Esophagus mucosa (tissue), 1 donor: ENCODE results near the gene CBS. TPM values are rescaled to one million over a fixed set of nuclear protein-coding genes. Genes with fewer than 3 reads are reported as not detected.
"Not testable (repeated sequence)": the region's sequence is repeated elsewhere in the genome, so short reads cannot be mapped to it uniquely, and the experiment has no call there.

Experiments used
- ATAC-seq: fragments of 200-7000 bp; cut with Tn5 transposase; one replicate; pipeline ENCODE4 v1.9.1; 2020
- total RNA-seq: library from RNA; stranded (reverse); gene quantifications from one replicate; pipeline ENCODE4 v1.2.4, GENCODE V29; 2023
- donor health status: DM: yes; HTN: yes; CAD: no.

Gene CBS
- total RNA-seq, 1 donor from 2014 or later, result 0.80 TPM

DNA sequence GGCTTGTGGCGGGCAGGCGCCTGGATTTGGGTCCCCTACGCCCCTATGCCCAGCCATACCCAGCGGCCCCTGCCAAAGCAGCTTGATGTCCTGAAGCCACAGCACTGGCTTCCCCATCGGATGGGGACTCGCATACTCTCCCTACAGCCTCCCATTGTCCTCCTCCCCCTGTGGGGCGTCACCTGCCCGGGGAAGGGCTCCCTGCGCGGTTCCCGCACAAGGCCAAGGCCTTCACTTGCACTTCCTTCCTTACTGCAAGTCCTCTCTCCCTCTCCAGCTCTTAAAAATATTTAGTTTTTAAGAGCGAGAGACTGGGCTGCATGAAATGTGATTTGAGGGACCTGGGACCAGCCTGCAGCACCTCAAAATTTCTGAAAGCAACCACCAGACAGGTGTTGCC, 8.9 kb downstream of the CBS start:
- ATAC-seq, result not testable (repeated sequence)

DNA sequence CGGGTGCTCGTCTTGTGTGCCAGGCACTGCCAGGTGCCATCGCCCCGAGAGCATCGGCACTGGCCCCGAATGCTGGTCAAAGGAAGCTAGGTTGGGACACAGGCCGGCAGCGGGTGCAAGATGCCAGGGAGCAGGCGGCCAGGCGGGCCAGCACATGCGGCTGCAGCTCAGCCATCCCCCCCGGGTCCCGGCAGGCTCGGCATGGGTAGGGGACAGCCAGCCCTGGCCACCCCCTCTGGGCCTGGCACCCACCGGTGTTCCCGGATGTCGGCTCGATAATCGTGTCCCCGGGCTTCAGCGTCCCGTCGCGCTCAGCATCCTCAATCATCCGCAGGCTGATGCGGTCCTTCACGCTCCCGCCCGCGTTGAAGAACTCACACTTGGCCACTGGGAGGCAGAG, 9.6 kb downstream of the CBS start:
- not testable (repeated sequence) for ATAC-seq

DNA sequence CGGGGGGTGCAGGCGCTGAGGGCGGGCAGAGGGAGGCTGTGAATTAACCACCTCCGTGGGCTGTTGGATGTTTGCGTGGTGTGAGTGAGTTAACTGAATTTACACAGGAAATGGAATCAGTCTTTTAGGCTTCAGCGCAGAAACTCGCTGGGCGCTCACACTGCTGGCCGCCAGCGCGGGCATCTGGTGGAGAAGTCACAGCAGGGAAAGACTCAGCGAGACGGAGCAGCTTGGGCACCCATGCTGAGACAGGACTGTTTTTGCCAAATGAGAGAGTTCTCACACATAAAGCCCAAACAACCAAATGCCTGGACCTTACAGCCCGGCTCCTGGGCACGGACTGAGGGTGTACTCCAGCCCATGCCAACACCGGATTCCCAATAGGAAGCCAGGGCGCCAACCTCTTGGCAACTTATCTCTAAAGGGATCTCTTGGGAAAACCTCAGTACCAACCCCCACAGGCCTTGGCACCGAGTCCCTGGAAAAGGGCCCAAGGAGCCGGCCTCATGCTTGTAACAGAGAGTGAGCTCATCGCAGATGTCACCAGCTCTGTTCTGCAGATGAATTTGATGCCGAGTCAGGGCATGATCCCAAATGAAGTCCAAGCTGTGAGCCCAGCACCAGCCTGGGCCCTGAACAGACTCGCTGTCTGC, 11.2 kb downstream of the CBS start:
- ATAC-seq, result not testable (repeated sequence)

DNA sequence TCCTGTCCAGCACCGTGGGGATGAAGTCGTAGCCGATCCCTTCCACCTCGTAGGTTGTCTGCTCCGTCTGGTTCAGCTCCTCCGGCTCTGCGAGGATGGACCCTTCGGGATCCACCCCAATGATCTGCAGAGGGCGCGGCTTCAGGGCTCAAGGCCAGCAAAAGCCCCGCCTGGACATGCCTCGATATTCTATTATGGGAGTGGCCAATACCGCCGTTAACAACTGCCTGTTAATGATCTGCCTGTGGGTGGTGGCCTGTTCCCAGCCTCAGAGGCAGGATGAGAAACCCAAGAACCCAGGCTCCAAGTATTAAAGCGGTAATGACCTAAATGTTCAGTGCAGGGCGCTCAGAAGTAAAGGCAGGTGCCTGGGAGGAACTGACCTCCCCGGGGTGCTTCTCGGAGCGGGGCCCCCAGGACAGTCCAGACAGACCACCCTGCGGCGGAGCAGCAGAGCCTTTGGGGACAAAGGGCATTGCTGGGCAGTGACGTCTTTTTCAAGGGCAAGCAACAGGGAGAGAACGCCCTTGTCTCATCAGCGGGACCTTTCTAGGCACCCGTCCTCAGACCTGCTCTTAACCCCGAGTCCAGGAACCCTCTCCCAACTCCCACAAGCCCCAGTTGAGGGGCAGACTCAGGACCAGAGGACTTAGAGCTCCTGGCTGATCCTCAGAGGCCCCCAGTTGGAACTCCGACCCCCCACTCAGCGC, 12.5 kb downstream of the CBS start:
- peak; percentile 57 for ATAC-seq

DNA sequence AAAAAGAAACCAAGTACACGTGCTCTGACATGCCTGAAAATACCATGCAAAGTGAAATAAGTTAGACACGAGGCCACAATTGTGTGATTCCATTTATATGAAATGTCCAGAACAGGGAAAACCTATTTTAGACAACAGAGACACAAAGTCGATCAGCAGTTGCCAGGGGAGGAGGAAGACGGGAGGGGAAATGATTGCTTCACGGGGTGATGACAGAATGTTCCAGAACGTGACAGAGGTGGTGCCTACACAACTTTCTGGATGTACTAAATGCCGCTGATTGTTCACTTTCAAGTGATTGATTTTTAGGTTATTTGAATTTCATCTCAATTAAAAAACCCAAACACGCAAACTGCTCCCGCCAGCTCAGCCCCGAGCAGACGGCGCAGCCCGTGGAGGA, 22.5 kb downstream of the CBS start:
- ATAC-seq, result not testable (repeated sequence)

DNA sequence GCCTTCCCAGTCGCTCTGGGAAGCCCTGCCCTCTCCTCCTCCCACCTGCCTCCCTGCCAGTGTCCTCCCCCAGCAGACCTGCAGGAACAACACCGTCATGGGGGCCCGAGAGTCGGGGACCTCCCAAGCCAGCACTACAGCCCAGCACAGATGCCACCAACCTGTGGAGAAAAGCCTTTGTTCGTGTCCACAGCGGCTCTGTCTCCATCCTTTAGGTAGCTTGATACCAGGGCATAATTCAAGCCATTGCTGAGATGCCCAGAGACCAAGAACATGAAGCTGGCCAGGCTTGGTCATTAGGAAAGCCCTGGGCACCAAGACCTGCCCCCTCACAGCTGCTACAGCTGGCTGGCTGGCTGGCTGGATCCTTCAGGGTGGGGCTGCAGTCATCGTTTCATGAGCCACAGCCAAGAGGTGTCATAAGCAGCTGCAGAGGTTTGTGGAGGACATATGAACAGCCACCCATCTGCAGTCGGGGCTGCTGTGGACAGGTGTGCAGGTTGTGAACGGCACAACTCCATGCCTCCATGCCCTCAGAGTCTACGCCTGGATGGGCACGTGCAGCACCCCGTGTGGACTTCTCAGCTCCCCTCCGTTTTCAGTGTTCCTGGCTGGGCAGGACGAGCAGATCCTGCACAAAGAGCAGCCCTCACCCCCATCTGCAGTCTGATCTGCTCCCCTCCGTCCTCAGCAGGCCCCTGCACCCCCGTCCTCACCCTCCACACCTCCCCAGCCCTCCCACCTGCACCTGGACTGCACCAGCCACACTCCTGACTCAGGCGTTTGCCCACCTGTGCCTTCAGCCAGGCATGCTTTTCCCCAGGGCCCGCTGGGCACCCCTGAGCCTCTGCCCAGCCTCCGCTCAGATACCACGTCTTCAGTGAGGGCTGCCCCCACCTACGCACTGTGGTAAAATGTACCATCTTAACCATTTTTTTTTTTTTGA, 29.5 kb downstream of the CBS start:
- ATAC-seq, result peak; percentile 65

DNA sequence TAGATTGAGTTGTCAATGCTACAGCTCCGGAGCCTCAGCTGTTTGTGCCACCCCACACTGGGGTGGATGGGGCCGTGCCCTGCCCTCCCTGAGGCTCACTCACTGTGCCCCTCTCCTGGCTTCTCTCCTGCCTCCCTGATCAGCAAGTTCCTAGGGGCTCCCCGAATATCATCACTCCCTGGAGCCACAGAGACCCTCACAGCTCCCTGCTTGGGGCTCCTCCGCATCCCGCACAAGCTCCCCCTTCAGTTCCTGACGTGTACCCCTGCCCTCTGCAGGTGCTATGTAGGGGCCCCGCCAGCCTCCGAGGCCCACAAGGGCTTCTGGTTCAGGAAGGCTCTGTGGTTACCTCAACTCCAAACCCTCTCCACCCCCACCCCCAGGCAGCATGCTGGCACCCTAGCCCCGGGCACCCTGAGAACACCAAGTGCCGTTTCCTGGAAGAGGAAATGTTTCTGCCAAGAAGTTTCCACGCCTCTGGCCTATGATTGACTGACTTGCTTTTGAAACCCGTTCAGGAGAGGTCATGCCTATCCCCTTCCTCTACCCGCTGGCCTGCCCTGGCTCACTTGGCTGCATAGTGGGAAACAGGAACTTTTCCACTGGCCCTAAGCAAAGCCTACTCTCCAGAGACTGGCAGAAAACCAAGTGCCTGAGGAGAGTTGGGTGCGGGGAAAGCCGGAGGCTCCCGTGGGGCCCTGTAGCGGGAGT, 30.3 kb downstream of the CBS start:
- ATAC-seq, result peak; percentile 89

DNA sequence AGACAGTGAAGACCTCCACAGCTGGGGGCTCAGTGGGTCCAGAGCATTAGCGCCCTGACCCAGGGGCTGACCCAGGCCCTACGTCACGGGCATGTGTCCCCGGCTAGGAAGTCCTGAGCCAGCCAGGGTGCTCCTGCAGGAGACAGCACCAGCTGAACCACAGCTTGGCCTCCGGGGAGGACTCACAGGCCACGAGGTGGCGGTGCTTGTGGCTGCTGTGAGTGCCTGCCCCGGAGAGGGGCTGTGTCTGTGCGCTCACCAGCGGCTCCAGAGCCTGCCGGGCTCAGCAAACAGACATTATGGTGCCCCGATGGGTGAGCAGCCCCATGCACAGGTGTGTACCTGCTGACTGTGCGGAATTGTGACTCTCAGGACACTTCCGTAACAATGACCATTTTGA, 31.1 kb downstream of the CBS start:
- not testable (repeated sequence) for ATAC-seq

DNA sequence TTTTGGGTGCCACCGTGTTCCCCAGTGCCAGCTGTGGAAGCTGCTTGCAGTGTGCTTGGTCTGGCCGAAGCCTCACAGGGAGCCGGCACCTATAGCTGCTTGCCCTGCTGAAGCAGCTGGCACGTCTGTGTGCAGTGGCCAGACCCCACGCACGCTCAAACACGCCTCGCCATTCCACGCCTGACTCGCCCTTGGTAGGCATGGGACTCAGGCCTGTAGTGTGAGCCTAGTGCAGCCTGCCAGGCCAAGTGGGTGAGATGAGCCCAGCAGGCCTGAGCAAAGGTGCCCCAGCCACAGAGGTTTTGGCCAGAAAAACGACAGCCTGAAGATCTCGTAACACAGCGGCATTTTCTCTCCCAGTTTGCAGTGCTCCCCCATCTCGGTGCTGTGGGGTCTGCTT, 32.3 kb downstream of the CBS start:
- not testable (repeated sequence) for ATAC-seq

DNA sequence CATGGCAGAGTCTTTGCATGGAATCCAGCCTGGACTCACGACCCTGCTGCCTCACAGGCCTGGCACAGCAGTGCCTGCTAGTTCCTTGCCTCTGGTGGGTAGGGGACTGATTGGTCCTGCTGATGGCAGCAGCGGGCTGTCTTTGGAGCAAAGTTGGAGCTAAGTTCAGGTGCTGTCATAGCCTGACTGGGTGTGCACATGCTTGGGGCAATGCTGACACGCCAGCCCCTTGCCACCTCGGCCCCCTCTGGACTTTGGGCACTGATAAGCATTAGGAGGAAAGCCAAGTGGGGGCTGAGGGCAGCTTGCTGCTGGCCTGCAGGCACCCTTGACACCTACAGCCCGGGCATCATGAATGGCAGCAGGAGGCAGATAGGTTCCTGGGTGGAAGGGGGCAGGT, 33.5 kb downstream of the CBS start:
- ATAC-seq, result peak; percentile 11

DNA sequence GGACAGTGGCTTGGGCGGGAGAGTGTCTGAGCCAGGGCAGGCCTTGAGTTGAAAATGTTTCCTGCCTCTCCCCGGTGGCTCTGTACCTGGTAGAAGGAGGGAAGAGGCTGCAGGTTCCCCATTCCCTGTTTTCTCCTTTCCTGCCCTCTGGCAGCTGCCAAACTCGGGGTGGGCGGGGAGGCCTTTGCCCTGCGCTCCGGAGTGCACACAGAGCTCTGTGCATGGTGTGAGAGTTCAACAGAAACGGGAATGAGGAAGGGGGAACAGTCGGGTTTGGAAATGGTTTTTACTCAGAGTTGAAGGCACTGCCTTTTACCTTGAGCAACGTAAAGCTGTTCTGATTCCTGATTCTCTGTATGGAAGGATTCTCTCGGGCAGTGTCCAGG, 37.0 kb downstream of the CBS start:
- not testable (repeated sequence) for ATAC-seq

DNA sequence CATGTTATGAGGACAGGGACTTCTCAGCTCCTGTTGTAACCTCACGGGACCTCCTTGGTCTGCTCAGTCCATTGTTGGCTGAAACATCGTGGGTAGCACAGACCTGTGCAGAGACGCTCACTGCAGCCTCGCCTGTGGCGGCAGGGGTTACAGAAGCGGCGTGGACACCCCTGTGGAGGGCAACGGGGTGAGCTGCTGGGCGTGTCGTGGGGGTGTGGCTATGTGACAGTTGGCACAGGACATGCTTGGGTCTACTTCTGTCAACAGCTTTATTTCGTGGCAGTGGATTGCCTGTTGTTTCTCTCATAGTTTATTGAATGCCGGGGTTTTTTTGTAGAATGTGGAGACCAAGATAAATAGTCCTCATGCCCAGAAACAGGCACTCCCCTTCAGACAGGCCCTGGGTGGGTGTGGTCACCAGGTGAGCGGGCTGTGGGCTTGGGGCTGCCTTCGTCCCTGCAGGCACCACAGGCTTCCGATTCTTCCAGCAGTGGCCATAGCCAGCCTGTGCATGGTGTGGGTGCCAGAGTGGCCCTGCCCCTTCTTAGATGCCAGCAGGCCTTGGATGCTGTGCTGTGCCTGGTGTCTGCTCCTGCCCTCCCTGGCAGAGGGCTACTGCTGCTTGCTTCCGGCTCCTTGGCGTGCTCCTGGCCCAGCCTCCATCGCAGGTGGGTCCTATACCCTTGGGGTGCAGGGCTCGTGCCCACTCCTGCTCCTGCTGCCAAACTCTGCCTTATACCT, 37.5 kb downstream of the CBS start:
- ATAC-seq, result not testable (repeated sequence)

DNA sequence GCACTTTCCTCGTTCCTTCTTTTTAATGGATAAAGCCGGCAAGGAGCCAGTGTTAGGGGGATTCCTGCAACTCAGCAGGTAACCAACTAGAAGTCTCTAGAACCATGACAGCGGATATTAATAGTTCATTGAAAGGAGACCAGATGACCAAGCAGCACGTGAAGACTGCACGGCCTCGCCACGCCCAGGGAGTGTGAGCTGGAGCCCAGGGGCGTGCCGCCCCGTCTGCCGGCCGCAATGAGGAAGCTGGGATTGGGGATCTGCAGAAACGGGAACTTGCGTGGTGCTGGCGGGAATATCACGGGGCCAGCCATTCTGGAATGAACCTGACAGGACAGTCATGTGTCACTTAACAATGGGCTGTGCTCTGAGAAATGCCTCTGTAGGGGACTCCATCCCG, 38.7 kb downstream of the CBS start:
- not testable (repeated sequence) for ATAC-seq

DNA sequence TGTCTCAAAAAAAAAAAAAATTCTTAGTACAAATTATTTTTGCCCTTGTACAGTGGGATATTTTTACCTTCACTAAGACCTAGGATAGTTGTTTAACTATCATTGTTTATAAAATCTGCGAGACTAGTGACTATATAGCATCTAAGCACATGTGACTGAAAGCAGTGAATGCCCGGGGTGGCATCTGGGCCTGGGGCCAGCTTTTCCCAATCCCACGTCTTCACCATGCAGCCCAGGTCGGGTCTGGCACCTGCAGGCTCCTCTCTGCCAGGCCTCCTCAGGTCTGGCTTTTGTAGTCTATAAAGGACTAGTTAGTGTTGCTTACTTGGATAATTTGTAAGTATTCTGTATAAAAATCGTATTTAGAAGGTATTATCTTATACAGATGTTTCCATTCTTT, 40.8 kb downstream of the CBS start:
- ATAC-seq, result no peak

DNA sequence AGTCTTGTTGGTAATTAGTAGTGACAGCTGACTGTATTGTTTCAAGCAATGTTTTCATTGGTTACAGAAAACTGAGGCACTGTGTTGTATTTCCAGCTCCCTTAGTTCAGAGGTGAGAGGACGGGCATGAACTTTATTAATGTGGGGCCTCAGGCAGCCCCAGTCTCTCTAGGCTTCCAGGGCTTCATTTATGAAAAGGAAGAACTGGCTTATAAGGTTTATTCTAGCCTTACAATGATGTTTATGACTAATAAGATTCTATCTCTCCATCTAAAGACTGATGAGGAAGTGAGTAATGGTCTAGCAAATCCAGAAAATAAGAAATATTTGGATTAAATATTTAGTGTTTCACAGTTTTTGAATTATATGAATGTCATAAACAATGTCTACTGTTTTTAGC, 41.5 kb downstream of the CBS start:
- ATAC-seq, result no peak

DNA sequence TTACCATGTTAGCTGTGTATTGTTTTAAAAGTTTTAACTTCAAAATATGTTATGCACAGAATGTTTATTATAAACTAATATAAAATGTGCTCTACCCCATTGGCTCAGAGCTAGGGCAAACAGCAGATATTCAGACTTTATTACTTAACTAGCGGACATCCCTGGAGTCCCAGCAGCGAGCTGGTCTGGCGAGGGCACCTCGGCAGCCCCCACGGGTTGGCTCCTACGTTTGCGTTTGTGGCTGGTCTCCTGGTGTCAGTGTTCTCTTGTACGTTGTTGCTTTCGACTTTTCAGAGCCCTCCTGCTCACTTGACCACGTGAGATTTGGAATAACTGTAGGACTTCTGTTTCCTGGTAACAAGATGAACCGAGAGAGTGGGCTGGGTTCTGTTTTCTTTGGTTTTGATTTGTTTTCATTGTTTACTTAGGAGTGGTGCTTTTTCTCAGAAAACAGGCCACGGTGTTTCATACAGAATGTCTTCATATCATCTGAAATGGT, 44.5 kb downstream of the CBS start:
- no peak for ATAC-seq

DNA sequence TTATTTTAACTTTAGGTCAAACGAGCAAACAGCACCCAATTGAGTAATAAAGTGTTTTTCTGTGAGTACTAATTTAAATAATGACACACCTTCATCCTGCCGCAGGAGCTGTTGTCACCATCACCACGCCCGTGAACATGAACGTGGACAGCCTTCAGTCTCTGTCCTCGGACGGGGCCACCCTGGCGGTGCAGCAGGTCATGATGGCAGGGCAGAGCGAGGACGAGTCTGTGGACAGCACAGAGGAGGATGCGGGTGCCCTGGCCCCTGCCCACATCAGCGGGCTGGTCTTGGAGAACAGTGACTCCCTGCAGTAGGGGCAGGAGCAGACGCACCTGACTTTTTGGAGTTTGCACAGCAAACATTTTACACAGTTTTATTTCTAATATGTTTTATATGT, 45.9 kb downstream of the CBS start:
- no peak for ATAC-seq

DNA sequence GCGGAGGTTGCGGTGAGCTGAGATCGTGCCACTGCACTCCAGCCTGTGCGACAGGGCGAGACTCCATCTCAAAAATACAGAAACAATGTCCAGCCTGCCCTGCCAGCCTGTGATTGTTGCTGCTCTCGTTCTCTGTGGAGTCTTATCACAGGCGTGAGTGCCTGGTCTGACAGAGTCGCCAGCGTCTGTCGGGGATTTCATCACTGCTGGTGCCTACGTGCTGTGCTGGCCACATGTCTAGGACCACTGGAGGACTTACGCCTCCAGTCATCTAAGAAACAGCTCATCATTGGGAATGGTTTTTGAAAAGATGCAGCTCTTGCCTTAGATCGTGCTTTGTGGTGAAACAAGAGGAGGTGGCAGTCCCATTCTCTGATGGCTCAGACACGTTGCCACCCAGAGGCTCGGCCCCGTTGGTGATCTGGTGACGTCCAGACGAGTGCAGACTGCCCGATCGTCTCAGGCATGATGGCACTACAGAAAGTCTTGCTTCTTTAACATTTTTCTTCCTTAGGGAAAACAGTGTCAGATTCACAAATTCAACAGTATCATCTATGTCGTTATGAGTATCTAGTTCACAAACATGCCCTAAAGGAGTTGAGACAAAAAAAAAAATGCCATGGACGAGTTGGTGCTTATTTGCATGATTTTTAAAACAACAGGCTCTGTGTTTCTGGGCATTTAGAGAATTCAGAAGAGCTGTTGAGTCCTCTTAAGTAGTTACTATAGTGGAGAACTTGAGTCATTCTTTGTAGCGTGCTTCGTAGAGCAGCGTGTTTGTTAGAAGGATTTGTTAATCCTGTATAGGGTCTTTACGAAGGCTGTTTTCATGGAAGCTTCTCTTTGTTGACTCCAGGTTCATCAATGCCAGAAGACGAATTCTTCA, 47.5 kb downstream of the CBS start:
- no peak for ATAC-seq

DNA sequence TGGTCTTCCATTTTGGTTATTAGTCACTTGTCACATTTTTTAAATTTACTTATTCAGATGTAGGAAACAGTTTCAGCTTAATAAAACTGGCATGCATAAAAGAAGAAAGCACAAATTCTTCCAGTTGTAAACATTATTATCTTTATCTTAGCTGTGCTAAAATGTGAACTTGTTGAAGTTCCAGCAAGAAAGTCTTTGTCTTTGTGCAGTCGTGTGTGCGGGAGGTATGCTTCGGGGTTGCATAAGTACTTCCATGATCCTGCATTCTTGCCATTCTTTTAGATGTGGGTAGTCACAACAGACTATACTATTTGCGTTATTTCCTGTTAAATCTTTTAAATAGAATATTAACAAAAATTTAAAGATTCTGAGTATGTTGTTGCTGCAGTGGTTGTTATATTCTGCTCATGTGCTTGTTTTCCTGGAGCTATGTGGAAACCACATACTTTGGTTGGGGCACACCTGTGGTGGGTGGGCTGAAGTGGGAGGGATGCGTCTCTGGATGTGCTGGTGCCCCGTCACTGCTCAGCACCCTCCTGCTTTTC, 49.9 kb downstream of the CBS start:
- no peak for ATAC-seq

DNA sequence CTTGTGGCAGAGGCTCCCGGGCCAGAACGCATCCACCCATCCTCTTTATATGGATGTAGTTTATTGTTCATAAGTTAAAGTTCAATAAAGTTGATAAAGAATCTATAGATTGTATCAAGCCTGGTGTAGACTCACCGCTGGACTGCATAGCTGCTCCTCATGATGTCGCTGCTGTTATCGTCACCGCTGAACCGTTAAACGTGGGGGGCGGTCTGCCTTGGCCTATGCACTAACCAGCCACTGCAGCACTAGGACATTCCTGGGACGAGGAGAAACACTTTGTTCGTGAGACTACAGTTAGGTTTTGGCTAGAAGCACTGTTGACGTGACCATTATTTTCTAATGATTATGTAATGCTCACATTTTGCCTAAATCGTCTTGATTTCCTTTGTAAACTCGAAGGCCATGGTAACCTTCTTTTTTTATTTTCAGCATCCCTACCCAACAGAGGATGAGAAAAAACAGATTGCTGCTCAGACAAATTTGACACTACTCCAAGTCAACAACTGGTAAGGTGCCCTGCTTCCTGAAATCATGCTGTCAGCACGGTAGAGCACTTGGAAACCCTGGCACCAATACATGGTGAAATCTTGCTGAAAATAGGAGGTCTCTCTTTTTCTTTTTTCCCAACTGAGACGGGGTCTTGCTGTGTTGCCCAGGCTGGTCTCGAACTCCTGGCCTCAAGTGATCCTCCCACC, 51.0 kb downstream of the CBS start:
- ATAC-seq, result no peak
